ENCODE measurements around the gene IL4R. TPM values are rescaled to one million over a fixed set of nuclear protein-coding genes. Genes with fewer than 3 reads are reported as not detected.
"Not testable (repeated sequence)": the region's sequence is repeated elsewhere in the genome, so short reads cannot be mapped to it uniquely, and the experiment has no call there.

Gene IL4R
- total and polyA plus RNA-seq, 2 of the 13 experiments (the other 11 are each of a cell fraction or from before 2014, with no cell fraction given), result 15.9 to 49.6 TPM

- H3K4me3 ChIP-seq (replicated peaks in 1 of 3; ENCODE audit: insufficient read depth in 1 of 3, low read depth in 2 of 3, low read length in 3 of 3); H3K9me3 ChIP-seq (ENCODE audit: low read length); H3K4me2 ChIP-seq (ENCODE audit: low read depth, low read length); H3K79me2 ChIP-seq (ENCODE audit: insufficient read depth, low read length); in situ Hi-C loops (cut with HindIII; ENCODE audit: extremely low pct_ligation_motif_present, low pct_unique_long_range_greater_than_20kb); CTCF ChIA-PET (ENCODE audit: low intra/inter-chr PET ratio, low total read pairs); H3K27ac ChIP-seq (ENCODE audit: extremely low read length, insufficient read depth, low read length); FAIRE-seq; H3K36me3 ChIP-seq (replicated peaks in 1 of 2; ENCODE audit: control insufficient read depth in 1 of 2, insufficient read depth in 2 of 2, low read length in 2 of 2); BruUV-seq (replicated peaks); ATAC-seq; POLR2A ChIA-PET; H2AFZ ChIP-seq (ENCODE audit: low read length); intact Hi-C loops (cut with micrococcal nuclease; ENCODE audit: unreplicated experiment); H3K9ac ChIP-seq (ENCODE audit: insufficient read depth, low read depth, low read length); H4K20me1 ChIP-seq (ENCODE audit: insufficient read depth, low read length); DNase-seq (ENCODE audit: low spot score): not testable (repeated sequence)
- Histone ChIP-seq H3K4me1 (ENCODE audit: insufficient read depth, low read length) (peaks cover 34% of the 10 kb centered on the region), H3K27me3 (ENCODE audit: control insufficient read depth in 1 of 2, insufficient read depth in 2 of 2, low read length in 2 of 2) (peaks cover 0 to 17% of the 10 kb centered on the region in 2 experiments; a peak in 2 of 5 replicates)
- 19% methylated on average over 2 of the region's 2 CpGs for whole genome bisulfite sequencing (ENCODE audit: low lambda C conversion rate)
Measured at GRCh38 chr16:27409958-27410357, 96.2 kb downstream of the IL4R start.

- Histone ChIP-seq H3K4me3 (replicated peaks in 1 of 3; ENCODE audit: insufficient read depth in 1 of 3, low read depth in 2 of 3, low read length in 3 of 3) (no peak overlapping the region), H3K36me3 (replicated peaks in 1 of 2; ENCODE audit: control insufficient read depth in 1 of 2, insufficient read depth in 2 of 2, low read length in 2 of 2) (no peaks in the 10 kb centered on the region), H2AFZ (ENCODE audit: low read length) (no peak overlapping the region), H3K9ac (ENCODE audit: insufficient read depth, low read depth, low read length) (no peak overlapping the region), H3K4me2 (ENCODE audit: low read depth, low read length) (no peak overlapping the region), H3K79me2 (ENCODE audit: insufficient read depth, low read length) (no peaks in the 10 kb centered on the region), H3K4me1 (ENCODE audit: insufficient read depth, low read length) (peaks cover 32% of the 10 kb centered on the region), H3K27ac (ENCODE audit: extremely low read length, insufficient read depth, low read length) (no peak overlapping the region), H4K20me1 (ENCODE audit: insufficient read depth, low read length) (no peaks in the 10 kb centered on the region), H3K9me3 (ENCODE audit: low read length) (peaks cover 8% of the 10 kb centered on the region; the same call in 1 of the 2 replicates), H3K27me3 (ENCODE audit: control insufficient read depth in 1 of 2, insufficient read depth in 2 of 2, low read length in 2 of 2) (peaks cover 0 to 15% of the 10 kb centered on the region in 2 experiments; a peak in 2 of 5 replicates)
- TF ChIP-seq TMF1 (CRISPR knock-in tag; IDR thresholded peaks at IDR 0.05; ENCODE audit: low read depth), result no peak
- no peak for TF ChIP-seq PHB2 (IDR thresholded peaks at IDR 0.05; ENCODE audit: partially characterized antibody)
- no peak for TF ChIP-seq NR0B2 (CRISPR knock-in tag; IDR thresholded peaks at IDR 0.05)
- no peak for TF ChIP-seq ZNF264 (CRISPR knock-in tag; IDR thresholded peaks at IDR 0.05)
- no peak for TF ChIP-seq BCLAF1 (IDR thresholded peaks at IDR 0.05)
- TF ChIP-seq JUN (CRISPR knock-in tag; IDR thresholded peaks at IDR 0.05), result no peak
- ChIA-PET CTCF (ENCODE audit: low intra/inter-chr PET ratio, low total read pairs) (no interaction called here), POLR2A (no interaction called here)
- DNase-seq (ENCODE audit: low spot score) (no peak), FAIRE-seq (no peak), ATAC-seq (no peak)
- in situ Hi-C loops (cut with HindIII; ENCODE audit: extremely low pct_ligation_motif_present, low pct_unique_long_range_greater_than_20kb), result no loop called here
- WGBS (ENCODE audit: low lambda C conversion rate), result 11% methylated on average over 1 of the region's 1 CpG
- intact Hi-C loops (cut with micrococcal nuclease; ENCODE audit: unreplicated experiment), result no loop called here
- no TSS peak for BruUV-seq (replicated peaks)
Measured at GRCh38 chr16:27410761-27411160, 97.0 kb downstream of the IL4R start.

Data from HepG2 (cell line).